Osteocyte (in vitro differentiated cells): ENCODE measurements around the gene GAL3ST2. TPM values are rescaled to one million over a fixed set of nuclear protein-coding genes. Genes with fewer than 3 reads are reported as not detected.
"Not testable (repeated sequence)": the region's sequence is repeated elsewhere in the genome, so short reads cannot be mapped to it uniquely, and the experiment has no call there.

Experiments
- DNase-seq: peaks from one replicate; pipeline ENCODE4 v3.0.0; 2021; ENCODE audit warnings: mixed read lengths; ENCODE audit not compliant: unreplicated experiment; ENCODE audit errors: extremely low spot score
- H3K27ac Mint-ChIP-seq: one replicate; pipeline ENCODE4 v1.8.0; 2021; ENCODE audit warnings: mild to moderate bottlenecking, mixed read lengths; ENCODE audit not compliant: unreplicated experiment
- H3K27me3 Mint-ChIP-seq: one replicate; pipeline ENCODE4 v1.8.0; 2021; ENCODE audit warnings: mixed read lengths; ENCODE audit not compliant: unreplicated experiment
- H3K36me3 Mint-ChIP-seq: one replicate; pipeline ENCODE4 v1.8.0; 2021; ENCODE audit warnings: mixed read lengths; ENCODE audit not compliant: unreplicated experiment
- H3K4me1 Mint-ChIP-seq: one replicate; pipeline ENCODE4 v1.8.0; 2021; ENCODE audit warnings: mixed read lengths; ENCODE audit not compliant: unreplicated experiment
- H3K4me3 Mint-ChIP-seq: one replicate; pipeline ENCODE4 v1.8.0; 2021; ENCODE audit warnings: mild to moderate bottlenecking, moderate library complexity, mixed read lengths; ENCODE audit not compliant: unreplicated experiment
- H3K9me3 Mint-ChIP-seq: one replicate; pipeline ENCODE4 v1.8.0; 2021; ENCODE audit warnings: mixed read lengths; ENCODE audit not compliant: unreplicated experiment
- CTCF ChIP-seq: fragments of 200-600 bp; sonication (generic); IDR thresholded peaks from 2 replicates; pipeline ENCODE4 v1.5.0; 2021; ENCODE audit warnings: antibody characterized with exemption, mild to moderate bottlenecking, moderate library complexity
- total RNA-seq: library from RNA; stranded (reverse); gene quantifications from 2 replicates; pipeline ENCODE4 v1.2.1, GENCODE V29; 2021

GAL3ST2 gene
- total RNA-seq, 1 donor from 2014 or later: 0.48 TPM

GRCh38 chr2:241742320-241742939 is 34.2 kb upstream of the GAL3ST2 start:
- no peak for TF ChIP-seq CTCF
- Mint-ChIP-seq H3K4me3 (no peak overlapping the region), H3K27ac (no peak overlapping the region), H3K36me3 (peaks cover 28% of the 10 kb centered on the region), H3K27me3 (no peaks in the 10 kb centered on the region), H3K4me1 (peaks cover 6% of the 10 kb centered on the region), H3K9me3 (peaks cover 8% of the 10 kb centered on the region)
- DNase-seq: peak; percentile 80

- not testable (repeated sequence) for H3K27me3 Mint-ChIP-seq, DNase-seq, H3K4me1 Mint-ChIP-seq, H3K27ac Mint-ChIP-seq, H3K4me3 Mint-ChIP-seq, H3K9me3 Mint-ChIP-seq
- H3K36me3 Mint-ChIP-seq: peaks cover 26% of the 10 kb centered on the region
Observed at GRCh38 chr2:241743008-241743407, 33.6 kb upstream of the GAL3ST2 start.

GRCh38 chr2:241743620-241744019 is 33.0 kb upstream of the GAL3ST2 start:
- Mint-ChIP-seq H3K4me3 (no peak overlapping the region), H3K27me3 (no peaks in the 10 kb centered on the region), H3K4me1 (peaks cover 2% of the 10 kb centered on the region), H3K9me3 (peaks cover 8% of the 10 kb centered on the region), H3K27ac (no peak overlapping the region), H3K36me3 (peaks cover 23% of the 10 kb centered on the region)
- TF ChIP-seq CTCF: no peak
- DNase-seq: no peak

GRCh38 chr2:241744028-241744754 is 32.4 kb upstream of the GAL3ST2 start:
- Mint-ChIP-seq H3K27ac (no peak overlapping the region), H3K9me3 (peaks cover 8% of the 10 kb centered on the region), H3K4me1 (peaks cover 2% of the 10 kb centered on the region), H3K4me3 (no peak overlapping the region), H3K27me3 (no peaks in the 10 kb centered on the region), H3K36me3 (peaks cover 28% of the 10 kb centered on the region)
- TF ChIP-seq CTCF: no peak
- DNase-seq: no peak

- DNase-seq: no peak
- TF ChIP-seq CTCF: no peak
- peaks cover 2% of the 10 kb centered on the region for H3K4me1 Mint-ChIP-seq
- H3K27me3 Mint-ChIP-seq: no peaks in the 10 kb centered on the region
- H3K27ac Mint-ChIP-seq: no peak overlapping the region
- no peak overlapping the region for H3K4me3 Mint-ChIP-seq
- peaks cover 8% of the 10 kb centered on the region for H3K9me3 Mint-ChIP-seq
- H3K36me3 Mint-ChIP-seq: peaks cover 29% of the 10 kb centered on the region
Observed at GRCh38 chr2:241745276-241745675, 31.3 kb upstream of the GAL3ST2 start.
